Stimulated activated naive CD8-positive, alpha-beta T cell treated with anti-CD3 and anti-CD28 coated beads, Interleukin-15, Interleukin-2, amounts not matched to agents 100 ng/mL and 50 ng/mL, for 24 hours (primary cell): Measurements from ENCODE around the gene PDE6B.

Experiments used
- H3K27ac Mint-ChIP-seq: one replicate; pipeline ENCODE4 v1.8.0; 2021; ENCODE audit warnings: mild to moderate bottlenecking, mixed read lengths
- H3K27me3 Mint-ChIP-seq: one replicate; pipeline ENCODE4 v1.8.0; 2021; ENCODE audit warnings: mixed read lengths
- H3K36me3 Mint-ChIP-seq: one replicate; pipeline ENCODE4 v1.8.0; 2021; ENCODE audit warnings: low read depth, mixed read lengths
- H3K4me1 Mint-ChIP-seq: one replicate; pipeline ENCODE4 v1.8.0; 2021; ENCODE audit warnings: low read depth, mixed read lengths
- H3K4me3 Mint-ChIP-seq: one replicate; pipeline ENCODE4 v1.8.0; 2021; ENCODE audit warnings: mild to moderate bottlenecking, mixed read lengths
- H3K9me3 Mint-ChIP-seq: one replicate; pipeline ENCODE4 v1.8.0; 2021; ENCODE audit warnings: mixed read lengths

Gene PDE6B

GRCh38 chr4:612052-612748, 13.2 kb upstream of the PDE6B start:
- H3K4me3 Mint-ChIP-seq = no peak overlapping the region
- peaks cover 35% of the 10 kb centered on the region for H3K27me3 Mint-ChIP-seq
- no peaks in the 10 kb centered on the region for H3K36me3 Mint-ChIP-seq
- H3K9me3 Mint-ChIP-seq = peaks cover 5% of the 10 kb centered on the region
- no peak overlapping the region for H3K27ac Mint-ChIP-seq
- H3K4me1 Mint-ChIP-seq = no peaks in the 10 kb centered on the region

GRCh38 chr4:612749-613125, 12.6 kb upstream of the PDE6B start:
- peaks cover 35% of the 10 kb centered on the region for H3K27me3 Mint-ChIP-seq
- no peak overlapping the region for H3K27ac Mint-ChIP-seq
- H3K36me3 Mint-ChIP-seq = no peaks in the 10 kb centered on the region
- peaks cover 5% of the 10 kb centered on the region for H3K9me3 Mint-ChIP-seq
- H3K4me3 Mint-ChIP-seq = no peak overlapping the region
- H3K4me1 Mint-ChIP-seq = no peaks in the 10 kb centered on the region

- Mint-ChIP-seq H3K27ac (no peak overlapping the region), H3K36me3 (no peaks in the 10 kb centered on the region), H3K4me3 (no peak overlapping the region), H3K27me3 (peaks cover 35% of the 10 kb centered on the region), H3K9me3 (peaks cover 5% of the 10 kb centered on the region), H3K4me1 (no peaks in the 10 kb centered on the region)
These were observed 12.2 kb upstream of the PDE6B start for GRCh38 chr4:613126-613525.

GRCh38 chr4:616091-616490, 9.3 kb upstream of the PDE6B start:
- no peak overlapping the region for H3K27ac Mint-ChIP-seq
- H3K4me3 Mint-ChIP-seq = no peak overlapping the region
- H3K36me3 Mint-ChIP-seq = no peaks in the 10 kb centered on the region
- H3K27me3 Mint-ChIP-seq = peaks cover 23% of the 10 kb centered on the region
- H3K9me3 Mint-ChIP-seq = no peaks in the 10 kb centered on the region
- no peaks in the 10 kb centered on the region for H3K4me1 Mint-ChIP-seq

GRCh38 chr4:616911-617643, 8.3 kb upstream of the PDE6B start:
- Mint-ChIP-seq H3K4me1 (no peaks in the 10 kb centered on the region), H3K27ac (no peak overlapping the region), H3K27me3 (peaks cover 23% of the 10 kb centered on the region), H3K4me3 (no peak overlapping the region), H3K36me3 (no peaks in the 10 kb centered on the region), H3K9me3 (no peaks in the 10 kb centered on the region)

GRCh38 chr4:617644-618641, 7.4 kb upstream of the PDE6B start:
- no peaks in the 10 kb centered on the region for H3K4me1 Mint-ChIP-seq
- no peaks in the 10 kb centered on the region for H3K36me3 Mint-ChIP-seq
- H3K27ac Mint-ChIP-seq = no peak overlapping the region
- H3K9me3 Mint-ChIP-seq = no peaks in the 10 kb centered on the region
- no peak overlapping the region for H3K4me3 Mint-ChIP-seq
- peaks cover 23% of the 10 kb centered on the region for H3K27me3 Mint-ChIP-seq

GRCh38 chr4:620201-620600, 5.2 kb upstream of the PDE6B start:
- H3K9me3 Mint-ChIP-seq = no peaks in the 10 kb centered on the region
- no peaks in the 10 kb centered on the region for H3K4me1 Mint-ChIP-seq
- H3K27me3 Mint-ChIP-seq = peaks cover 11% of the 10 kb centered on the region
- no peak overlapping the region for H3K27ac Mint-ChIP-seq
- no peak overlapping the region for H3K4me3 Mint-ChIP-seq
- no peaks in the 10 kb centered on the region for H3K36me3 Mint-ChIP-seq

GRCh38 chr4:620851-621261, 4.5 kb upstream of the PDE6B start:
- no peaks in the 10 kb centered on the region for H3K36me3 Mint-ChIP-seq
- H3K27me3 Mint-ChIP-seq = peaks cover 4% of the 10 kb centered on the region
- H3K4me1 Mint-ChIP-seq = no peaks in the 10 kb centered on the region
- H3K9me3 Mint-ChIP-seq = no peaks in the 10 kb centered on the region
- H3K4me3 Mint-ChIP-seq = no peak overlapping the region
- H3K27ac Mint-ChIP-seq = no peak overlapping the region

- no peaks in the 10 kb centered on the region for H3K4me1 Mint-ChIP-seq
These were observed 3.9 kb upstream of the PDE6B start for GRCh38 chr4:621296-622070.

GRCh38 chr4:622071-622995, 3.0 kb upstream of the PDE6B start:
- Mint-ChIP-seq H3K4me1 (no peaks in the 10 kb centered on the region), H3K27ac (no peak overlapping the region), H3K4me3 (no peak overlapping the region), H3K36me3 (no peaks in the 10 kb centered on the region), H3K27me3 (peaks cover 3% of the 10 kb centered on the region), H3K9me3 (no peaks in the 10 kb centered on the region)

More at GRCh38 chr4:621296-622070, 3.9 kb upstream of the PDE6B start:
- H3K9me3 Mint-ChIP-seq = no peaks in the 10 kb centered on the region
- peaks cover 3% of the 10 kb centered on the region for H3K27me3 Mint-ChIP-seq
- H3K4me3 Mint-ChIP-seq = no peak overlapping the region
- H3K36me3 Mint-ChIP-seq = no peaks in the 10 kb centered on the region
- no peak overlapping the region for H3K27ac Mint-ChIP-seq

- Mint-ChIP-seq H3K4me3 (no peak overlapping the region), H3K27me3 (peaks cover 3% of the 10 kb centered on the region), H3K4me1 (no peaks in the 10 kb centered on the region), H3K9me3 (no peaks in the 10 kb centered on the region), H3K36me3 (no peaks in the 10 kb centered on the region), H3K27ac (no peak overlapping the region)
These were observed 2.1 kb upstream of the PDE6B start for GRCh38 chr4:622996-623913.

GRCh38 chr4:623914-624566, 1.3 kb upstream of the PDE6B start:
- Mint-ChIP-seq H3K27me3 (peaks cover 3% of the 10 kb centered on the region), H3K9me3 (no peaks in the 10 kb centered on the region), H3K4me1 (no peaks in the 10 kb centered on the region), H3K36me3 (no peaks in the 10 kb centered on the region), H3K27ac (no peak overlapping the region), H3K4me3 (no peak overlapping the region)
